Endothelial cell of umbilical vein (primary cell): ENCODE data around the gene HTR2B.

Source experiments
- EZH2 ChIP-seq: IDR thresholded peaks from 2 replicates; pipeline ENCODE4 v1.6.1; 2012; ENCODE audit warnings: borderline replicate concordance, low read depth, mild to moderate bottlenecking, moderate library complexity, low read length, inconsistent platforms; ENCODE audit not compliant: severe bottlenecking
- FOS ChIP-seq: IDR thresholded peaks from 2 replicates; pipeline ENCODE4 v1.6.1; 2011; ENCODE audit warnings: mild to moderate bottlenecking, low read length, moderate library complexity, borderline replicate concordance; ENCODE audit not compliant: insufficient read depth
- GATA2 ChIP-seq: IDR thresholded peaks from 2 replicates; pipeline ENCODE4 v1.7.0; 2011; ENCODE audit warnings: low read depth, mild to moderate bottlenecking, moderate library complexity, mixed read lengths, low read length; ENCODE audit not compliant: insufficient read length, insufficient read depth
- JUN ChIP-seq: IDR thresholded peaks from 2 replicates; pipeline ENCODE4 v1.6.1; 2011; ENCODE audit warnings: borderline replicate concordance, low read depth; ENCODE audit not compliant: insufficient read length, insufficient read depth
- MAX ChIP-seq: IDR thresholded peaks from 2 replicates; pipeline ENCODE4 v1.6.1; 2011; ENCODE audit not compliant: insufficient read depth, insufficient read length
- MYC ChIP-seq: IDR thresholded peaks from one replicate; pipeline ENCODE4 v1.6.1; 2011; ENCODE audit warnings: mild to moderate bottlenecking, low read depth, low read length
- POLR2A ChIP-seq: IDR thresholded peaks from 2 replicates; pipeline ENCODE4 v1.6.1; 2012; ENCODE audit warnings: low read depth, mild to moderate bottlenecking, control low read depth, low read length
- POLR2AphosphoS5 ChIP-seq: IDR thresholded peaks from 2 replicates; pipeline ENCODE4 v1.6.1; 2012; ENCODE audit warnings: low read depth, mild to moderate bottlenecking, control low read depth, low read length, moderate library complexity; ENCODE audit not compliant: insufficient read depth
- TF ChIP-seq, protein P1 (sequence below), 2 donors: IDR thresholded peaks; 1 replicate in 1 of 2; 2 replicates in 1 of 2; pipeline ENCODE4 v1.5.1; 2011; ENCODE audit warnings: low read length in 2 of 2, mild to moderate bottlenecking in 2 of 2, moderate library complexity in 2 of 2, control low read depth in 1 of 2, inconsistent platforms in 1 of 2, low read depth in 1 of 2; ENCODE audit not compliant: insufficient read depth in 1 of 2; ENCODE audit errors: extremely low read depth in 1 of 2

DNA sequence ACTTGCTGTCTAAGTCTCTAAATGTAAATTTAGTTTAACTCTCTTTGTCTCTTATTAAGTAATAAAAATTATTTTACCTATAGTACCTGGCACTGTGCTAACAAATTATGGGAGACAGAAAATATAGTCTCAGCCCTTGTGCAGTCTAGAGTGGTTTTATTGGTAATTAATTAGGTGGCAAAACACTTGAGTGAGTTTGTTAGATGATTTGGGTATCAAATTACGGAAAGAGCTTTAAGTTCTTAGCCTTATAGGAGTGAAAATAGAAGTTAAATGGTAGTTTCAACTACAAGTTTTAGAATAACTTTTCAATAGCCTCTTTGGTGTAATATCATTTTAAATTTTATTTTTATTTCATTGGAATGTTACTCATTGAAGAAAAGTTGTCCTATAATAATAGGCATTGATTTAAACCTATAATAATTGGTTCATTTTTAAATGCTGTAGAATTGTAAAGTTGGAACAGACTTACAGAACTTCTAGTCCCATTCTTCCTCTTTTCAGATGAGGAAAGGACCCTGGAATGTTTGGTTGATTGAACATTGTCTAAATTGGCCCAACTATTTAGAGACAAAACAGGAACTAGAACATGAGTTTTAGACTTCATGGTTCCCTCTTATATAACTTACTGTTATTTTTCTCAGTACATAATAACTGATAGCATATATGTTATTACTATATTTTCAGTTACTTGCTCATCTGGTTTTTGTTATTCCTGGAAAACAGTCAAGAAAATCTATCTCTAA is 10.2 kb upstream of the HTR2B start:
- TF ChIP-seq, protein P1, sequence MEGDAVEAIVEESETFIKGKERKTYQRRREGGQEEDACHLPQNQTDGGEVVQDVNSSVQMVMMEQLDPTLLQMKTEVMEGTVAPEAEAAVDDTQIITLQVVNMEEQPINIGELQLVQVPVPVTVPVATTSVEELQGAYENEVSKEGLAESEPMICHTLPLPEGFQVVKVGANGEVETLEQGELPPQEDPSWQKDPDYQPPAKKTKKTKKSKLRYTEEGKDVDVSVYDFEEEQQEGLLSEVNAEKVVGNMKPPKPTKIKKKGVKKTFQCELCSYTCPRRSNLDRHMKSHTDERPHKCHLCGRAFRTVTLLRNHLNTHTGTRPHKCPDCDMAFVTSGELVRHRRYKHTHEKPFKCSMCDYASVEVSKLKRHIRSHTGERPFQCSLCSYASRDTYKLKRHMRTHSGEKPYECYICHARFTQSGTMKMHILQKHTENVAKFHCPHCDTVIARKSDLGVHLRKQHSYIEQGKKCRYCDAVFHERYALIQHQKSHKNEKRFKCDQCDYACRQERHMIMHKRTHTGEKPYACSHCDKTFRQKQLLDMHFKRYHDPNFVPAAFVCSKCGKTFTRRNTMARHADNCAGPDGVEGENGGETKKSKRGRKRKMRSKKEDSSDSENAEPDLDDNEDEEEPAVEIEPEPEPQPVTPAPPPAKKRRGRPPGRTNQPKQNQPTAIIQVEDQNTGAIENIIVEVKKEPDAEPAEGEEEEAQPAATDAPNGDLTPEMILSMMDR (IDR thresholded peaks at IDR 0.05; ENCODE audit: extremely low read depth in 1 of 2, insufficient read depth in 1 of 2, low read depth in 1 of 2, low read length in 2 of 2), result no peak
- TF ChIP-seq JUN (no peak), POLR2AphosphoS5 (no peak), EZH2 (no peak), MAX (no peak), FOS (no peak), MYC (no peak), GATA2 (no peak), POLR2A (no peak)
